ENCODE measurements around the gene ZNF189. TPM values are rescaled to one million over a fixed set of nuclear protein-coding genes. Genes with fewer than 3 reads are reported as not detected.

Gene ZNF189
- total RNA-seq, 1 experiment from 2014 or later: 9.9 TPM

- H3K36me3 ChIP-seq (replicated peaks; ENCODE audit: control insufficient read depth, insufficient read depth, low read length): no peaks in the 10 kb centered on the region
- DNase-seq: peak; percentile 9
- no peak overlapping the region for H3K4me3 ChIP-seq (ENCODE audit: insufficient read depth, low read depth, low read length)
- no peaks in the 10 kb centered on the region for H3K27me3 ChIP-seq (ENCODE audit: control insufficient read depth, insufficient read depth, low read length)
These were observed 44.7 kb downstream of the ZNF189 start for GRCh38 chr9:101443364-101443771.

DNA sequence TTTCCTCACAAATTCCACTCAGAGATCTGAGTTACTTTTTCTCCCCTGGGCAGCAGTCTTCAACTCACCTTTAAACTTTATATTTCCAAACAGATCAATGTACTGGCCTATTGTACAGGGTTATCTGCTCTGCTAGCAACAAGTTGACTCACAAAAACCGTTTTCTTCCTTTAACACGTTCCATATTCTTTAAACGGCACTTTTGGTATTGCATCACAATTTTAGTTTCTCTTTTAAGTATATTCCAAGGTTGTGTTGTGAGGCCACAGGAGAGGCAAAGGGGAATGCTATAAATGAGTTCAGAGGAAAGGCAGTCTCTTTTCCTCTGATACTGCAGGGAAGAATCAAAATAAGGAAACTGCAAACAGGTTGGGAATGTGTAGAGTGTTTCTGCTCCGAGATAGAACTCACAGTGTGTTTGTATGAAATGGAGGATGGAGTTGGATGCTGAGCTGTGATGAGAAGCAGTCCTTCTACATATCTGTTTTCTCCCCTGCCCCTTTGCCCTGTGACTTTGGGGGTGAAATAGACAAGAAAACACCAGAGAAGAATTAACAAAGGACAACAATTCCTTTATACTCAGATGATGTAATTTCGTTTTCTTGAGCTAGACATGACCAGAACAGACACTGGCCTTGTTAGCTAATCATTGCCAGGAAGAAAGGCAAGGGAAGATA, 46.8 kb downstream of the ZNF189 start:
- no peak for DNase-seq
- no peaks in the 10 kb centered on the region for H3K27me3 ChIP-seq (ENCODE audit: control insufficient read depth, insufficient read depth, low read length)
- H3K36me3 ChIP-seq (replicated peaks; ENCODE audit: control insufficient read depth, insufficient read depth, low read length): no peaks in the 10 kb centered on the region
- H3K4me3 ChIP-seq (ENCODE audit: insufficient read depth, low read depth, low read length): no peak overlapping the region

DNA sequence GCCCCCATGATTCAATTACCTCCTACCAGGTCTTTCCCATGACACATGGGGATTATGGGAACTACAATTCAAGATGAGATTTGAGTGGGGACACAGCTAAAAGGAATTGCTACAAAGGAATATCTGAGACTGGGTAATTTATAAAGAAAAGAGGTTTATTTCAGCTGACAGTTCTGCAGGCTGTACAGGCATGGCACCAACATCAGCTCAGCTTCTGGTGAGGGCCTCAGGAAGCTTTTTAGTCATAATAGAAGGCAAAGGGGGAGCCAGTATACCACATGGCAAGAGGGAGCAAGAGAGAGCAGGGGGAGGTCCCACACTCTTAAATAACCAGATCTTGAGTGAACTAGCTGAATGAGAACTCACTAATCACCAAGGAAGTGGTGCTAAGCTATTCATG, 48.1 kb downstream of the ZNF189 start:
- Histone ChIP-seq H3K4me3 (ENCODE audit: insufficient read depth, low read depth, low read length) (no peak overlapping the region), H3K36me3 (replicated peaks; ENCODE audit: control insufficient read depth, insufficient read depth, low read length) (no peaks in the 10 kb centered on the region), H3K27me3 (ENCODE audit: control insufficient read depth, insufficient read depth, low read length) (no peaks in the 10 kb centered on the region)
- DNase-seq: no peak

DNA sequence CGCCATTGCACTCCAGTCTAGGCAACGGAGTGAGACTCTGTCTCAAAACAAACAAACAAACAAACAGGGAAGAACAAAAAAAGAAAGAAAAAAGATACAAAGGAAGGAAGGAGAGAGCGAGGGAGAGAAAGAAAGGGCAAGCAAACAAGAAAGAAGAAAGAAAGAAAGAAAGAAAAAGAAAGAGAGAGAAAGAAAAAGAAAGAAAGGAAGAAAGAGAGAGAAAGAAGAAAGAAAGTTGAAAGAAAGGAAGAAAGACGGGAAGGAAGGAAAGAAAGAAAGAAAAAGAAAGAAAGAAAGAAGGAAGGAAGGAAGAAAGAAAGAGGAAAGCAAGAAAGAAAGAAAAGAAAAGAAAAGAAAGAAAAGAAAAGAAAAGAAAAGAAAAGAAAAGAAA, 50.0 kb downstream of the ZNF189 start:
- DNase-seq: no peak
- Histone ChIP-seq H3K36me3 (replicated peaks; ENCODE audit: control insufficient read depth, insufficient read depth, low read length) (no peaks in the 10 kb centered on the region), H3K27me3 (ENCODE audit: control insufficient read depth, insufficient read depth, low read length) (no peaks in the 10 kb centered on the region), H3K4me3 (ENCODE audit: insufficient read depth, low read depth, low read length) (no peak overlapping the region)

GRCh38 chr9:101449071-101449721, 50.5 kb downstream of the ZNF189 start:
- DNase-seq: peak; percentile 92
- Histone ChIP-seq H3K36me3 (replicated peaks; ENCODE audit: control insufficient read depth, insufficient read depth, low read length) (no peaks in the 10 kb centered on the region), H3K27me3 (ENCODE audit: control insufficient read depth, insufficient read depth, low read length) (no peaks in the 10 kb centered on the region), H3K4me3 (ENCODE audit: insufficient read depth, low read depth, low read length) (peak overlapping the region; percentile 73)

DNA sequence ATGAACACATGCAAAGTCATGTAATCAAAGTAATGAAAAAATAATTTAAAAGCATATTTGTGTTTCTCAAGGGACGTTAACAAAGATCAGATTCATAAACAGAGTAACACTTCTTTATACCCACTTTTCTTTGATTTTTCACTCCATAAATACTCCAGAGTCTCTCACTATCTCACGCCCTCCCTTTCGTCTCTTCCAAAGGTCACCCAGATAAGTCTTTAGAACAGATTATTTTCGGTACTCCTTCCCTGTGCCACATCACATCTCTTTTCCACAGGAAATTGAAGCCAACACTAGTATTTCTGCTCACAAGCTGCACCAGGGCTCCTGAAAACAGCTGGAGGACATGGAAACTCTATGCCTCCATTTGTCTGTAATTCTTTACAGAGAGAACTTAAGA, 52.3 kb downstream of the ZNF189 start:
- H3K27me3 ChIP-seq (ENCODE audit: control insufficient read depth, insufficient read depth, low read length): no peaks in the 10 kb centered on the region
- no peak overlapping the region for H3K4me3 ChIP-seq (ENCODE audit: insufficient read depth, low read depth, low read length)
- H3K36me3 ChIP-seq (replicated peaks; ENCODE audit: control insufficient read depth, insufficient read depth, low read length): no peaks in the 10 kb centered on the region
- DNase-seq: no peak

GRCh38 chr9:101451498-101451897, 52.8 kb downstream of the ZNF189 start:
- Histone ChIP-seq H3K4me3 (ENCODE audit: insufficient read depth, low read depth, low read length) (no peak overlapping the region), H3K27me3 (ENCODE audit: control insufficient read depth, insufficient read depth, low read length) (no peaks in the 10 kb centered on the region), H3K36me3 (replicated peaks; ENCODE audit: control insufficient read depth, insufficient read depth, low read length) (no peaks in the 10 kb centered on the region)
- no peak for DNase-seq

DNA sequence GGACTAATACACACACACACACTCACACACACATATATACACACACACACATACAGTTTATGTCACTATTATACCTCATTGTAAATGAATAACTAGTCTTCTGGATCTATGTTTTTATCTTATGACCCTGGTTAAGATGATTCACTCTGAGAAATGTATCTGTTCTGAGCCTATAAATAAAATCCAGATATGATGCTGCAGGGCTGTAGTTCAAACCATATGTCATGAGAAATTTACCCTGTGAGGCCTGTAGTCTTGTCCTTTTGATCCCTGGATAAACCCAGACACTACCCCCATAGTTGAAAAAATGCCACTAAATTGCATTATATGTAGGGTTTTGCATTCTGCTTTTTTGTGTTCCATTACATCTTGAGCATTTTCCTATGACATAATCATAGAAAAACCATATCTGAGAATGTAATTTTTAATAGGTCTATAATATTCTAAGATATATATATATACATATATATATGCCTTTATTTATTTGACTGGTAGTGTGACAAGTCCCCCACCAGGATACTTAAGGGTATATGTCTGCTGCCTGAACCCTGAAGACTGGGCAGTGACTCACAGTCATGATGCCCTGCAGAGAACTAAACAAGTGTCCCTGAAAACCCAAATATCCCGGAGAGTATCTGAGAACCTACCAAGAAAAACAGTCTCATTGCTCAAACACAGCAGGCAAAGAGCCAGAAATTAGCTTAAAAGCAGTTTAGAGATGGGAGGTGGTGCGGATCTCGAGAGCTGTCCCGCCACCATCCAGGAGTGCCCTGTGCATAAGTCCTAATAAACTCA, 55.3 kb downstream of the ZNF189 start:
- H3K36me3 ChIP-seq (replicated peaks; ENCODE audit: control insufficient read depth, insufficient read depth, low read length): no peaks in the 10 kb centered on the region
- no peak for DNase-seq
- no peaks in the 10 kb centered on the region for H3K27me3 ChIP-seq (ENCODE audit: control insufficient read depth, insufficient read depth, low read length)
- H3K4me3 ChIP-seq (ENCODE audit: insufficient read depth, low read depth, low read length): no peak overlapping the region

DNA sequence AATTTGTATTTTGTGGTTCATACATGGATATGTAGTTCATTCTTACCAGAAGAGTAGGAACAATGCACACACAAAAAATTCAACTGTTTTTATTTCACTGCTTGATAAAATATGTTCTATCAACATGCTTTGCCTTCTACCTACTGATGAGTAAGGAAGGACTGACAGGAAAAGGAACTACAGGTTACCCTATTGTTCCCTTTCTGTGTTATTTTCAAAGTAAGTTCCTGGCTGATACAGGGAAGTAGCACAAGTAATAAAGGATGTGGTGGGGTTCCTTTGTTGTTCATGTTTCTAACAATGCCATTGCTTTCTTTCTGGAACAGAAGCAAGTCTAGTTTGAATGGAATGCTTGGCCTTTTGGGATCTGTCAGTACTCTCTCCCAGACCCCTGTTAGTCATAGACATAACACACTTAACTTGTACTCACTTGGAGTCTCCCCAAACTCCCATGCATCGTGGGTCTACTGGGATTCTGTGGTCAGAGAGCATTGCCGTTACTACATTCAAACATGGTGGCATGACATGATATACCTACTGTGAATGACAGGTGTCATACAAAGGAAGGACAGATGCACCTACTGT, 57.1 kb downstream of the ZNF189 start:
- Histone ChIP-seq H3K4me3 (ENCODE audit: insufficient read depth, low read depth, low read length) (no peak overlapping the region), H3K27me3 (ENCODE audit: control insufficient read depth, insufficient read depth, low read length) (no peaks in the 10 kb centered on the region), H3K36me3 (replicated peaks; ENCODE audit: control insufficient read depth, insufficient read depth, low read length) (no peaks in the 10 kb centered on the region)
- DNase-seq: no peak

DNA sequence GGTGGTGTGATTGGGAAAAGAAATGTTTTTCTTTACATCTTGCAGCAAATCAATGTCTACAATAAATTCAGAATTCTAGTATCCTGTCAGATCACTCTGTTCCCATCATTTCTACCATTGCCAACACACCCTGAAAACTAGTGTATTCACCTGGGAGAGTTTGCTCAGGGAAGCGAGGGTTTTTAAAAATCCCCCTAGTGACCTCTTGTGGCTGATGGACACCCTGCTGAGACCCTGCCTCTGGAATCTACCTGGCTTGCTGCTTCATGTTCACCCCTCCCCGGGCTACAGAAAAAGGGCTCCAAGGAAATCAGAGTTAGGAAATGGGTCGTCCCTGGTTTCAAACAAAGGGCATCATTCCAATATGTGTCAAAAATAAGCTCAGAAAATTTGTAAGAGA, 58.4 kb downstream of the ZNF189 start:
- peak; percentile 61 for DNase-seq

GRCh38 chr9:101458963-101459631, 60.4 kb downstream of the ZNF189 start:
- Histone ChIP-seq H3K4me3 (ENCODE audit: insufficient read depth, low read depth, low read length) (no peak overlapping the region), H3K36me3 (replicated peaks; ENCODE audit: control insufficient read depth, insufficient read depth, low read length) (no peaks in the 10 kb centered on the region), H3K27me3 (ENCODE audit: control insufficient read depth, insufficient read depth, low read length) (no peaks in the 10 kb centered on the region)
- DNase-seq: peak; percentile 79

More for the DNA sequence above, 58.4 kb downstream of the ZNF189 start:
- Histone ChIP-seq H3K36me3 (replicated peaks; ENCODE audit: control insufficient read depth, insufficient read depth, low read length) (no peaks in the 10 kb centered on the region), H3K4me3 (ENCODE audit: insufficient read depth, low read depth, low read length) (no peak overlapping the region), H3K27me3 (ENCODE audit: control insufficient read depth, insufficient read depth, low read length) (no peaks in the 10 kb centered on the region)

Other genes with a start within 250 kb of the ZNF189 start
- 0.10 TPM in 1 of 2 replicates, not detected in the other for gene BAAT, start 13.8 kb upstream of the ZNF189 start, total RNA-seq (2014; rRNA removed; shearing (Covaris generic))
- gene MRPL50, start 233 bp upstream of the ZNF189 start, total RNA-seq (2014; rRNA removed; shearing (Covaris generic)): 23.0 and 23.3 TPM in 2 replicates
- not detected in 2 replicates for gene ALDOB, start 36.9 kb downstream of the ZNF189 start, total RNA-seq (2014; rRNA removed; shearing (Covaris generic))
- 21.8 and 24.9 TPM in 2 replicates for gene RNF20, start 135.0 kb downstream of the ZNF189 start, total RNA-seq (2014; rRNA removed; shearing (Covaris generic))
- gene PPP3R2, start 196.1 kb downstream of the ZNF189 start, total RNA-seq (2014; rRNA removed; shearing (Covaris generic)): not detected in 2 replicates

All from H7 (cell line).